ENCODE measurements around the gene FAM228B.

- no peak for TF ChIP-seq FOXP2 (optimal IDR thresholded peaks at IDR 0.05; ENCODE audit: control extremely low read depth, extremely low read length, insufficient read depth)
- TF ChIP-seq POLR2AphosphoS5 (IDR thresholded peaks at IDR 0.05; ENCODE audit: borderline replicate concordance, low read depth, low read length) = no peak
- no peak for TF ChIP-seq EZH2 (IDR thresholded peaks at IDR 0.05)
Observed at GRCh38 chr2:24207359-24207758, 84.1 kb downstream of the FAM228B start.

Data from SK-N-MC (cell line).